Thoracic aorta (tissue), 2 donors: ENCODE results near the gene STT3B. TPM values are rescaled to one million over a fixed set of nuclear protein-coding genes. Genes with fewer than 3 reads are reported as not detected.
"Not testable (repeated sequence)": the region's sequence is repeated elsewhere in the genome, so short reads cannot be mapped to it uniquely, and the experiment has no call there.

Source experiments
- ATAC-seq: fragments of 150-250 bp; one replicate; pipeline ENCODE4 v1.8.0; 2017; ENCODE audit warnings: low read depth; ENCODE audit not compliant: insufficient number of reproducible peaks, low FRiP score
- DNase-seq: peaks from one replicate; pipeline ENCODE4 v3.0.0-alpha.2; 2020; ENCODE audit warnings: low spot score
- H3K27ac ChIP-seq, 2 donors: fragments of 200-600 bp; sonication (generic); 1 replicate in 1 of 2; 2 replicates in 1 of 2; pipeline ENCODE4 v1.5.1; 2016; ENCODE audit warnings: mild to moderate bottlenecking in 2 of 2, moderate library complexity in 2 of 2
- H3K27me3 ChIP-seq: fragments of 200-600 bp; sonication (generic); replicated peaks from 2 replicates; pipeline ENCODE4 v1.6.0; 2016; ENCODE audit warnings: mild to moderate bottlenecking; ENCODE audit not compliant: insufficient read depth
- H3K36me3 ChIP-seq: fragments of 200-600 bp; sonication (generic); one replicate; pipeline ENCODE4 v1.5.1; 2016
- H3K4me1 ChIP-seq, 2 donors: fragments of 200-600 bp; sonication (generic); 1 replicate in 1 of 2; 2 replicates in 1 of 2; pipeline versions ENCODE4 v1.5.1 to v1.6.0; 2016; ENCODE audit warnings: low read depth in 2 of 2, mild to moderate bottlenecking in 1 of 2; ENCODE audit not compliant: control insufficient read depth in 1 of 2
- H3K4me3 ChIP-seq: fragments of 200-600 bp; sonication (generic); 2 replicates; pipeline ENCODE4 v1.5.1; 2016; ENCODE audit warnings: mild to moderate bottlenecking
- H3K9me3 ChIP-seq: fragments of 200-600 bp; sonication (generic); 2 replicates; pipeline ENCODE4 v1.5.1; 2016
- total RNA-seq, 2 donors: library from RNA; depleted of rRNA; stranded (reverse); fragments of >200 nt; gene quantifications; one replicate each; pipeline versions ENCODE4 v1.1.0 to v1.2.3, GENCODE V29; 2016
- TF ChIP-seq, protein P1 (sequence below): fragments of 200-600 bp; sonication (generic); IDR thresholded peaks from one replicate; pipeline ENCODE4 v1.5.1; 2019; ENCODE audit warnings: antibody characterized with exemption

Gene STT3B
- total RNA-seq, 2 donors from 2014 or later, result 99.0 to 126 TPM

DNA sequence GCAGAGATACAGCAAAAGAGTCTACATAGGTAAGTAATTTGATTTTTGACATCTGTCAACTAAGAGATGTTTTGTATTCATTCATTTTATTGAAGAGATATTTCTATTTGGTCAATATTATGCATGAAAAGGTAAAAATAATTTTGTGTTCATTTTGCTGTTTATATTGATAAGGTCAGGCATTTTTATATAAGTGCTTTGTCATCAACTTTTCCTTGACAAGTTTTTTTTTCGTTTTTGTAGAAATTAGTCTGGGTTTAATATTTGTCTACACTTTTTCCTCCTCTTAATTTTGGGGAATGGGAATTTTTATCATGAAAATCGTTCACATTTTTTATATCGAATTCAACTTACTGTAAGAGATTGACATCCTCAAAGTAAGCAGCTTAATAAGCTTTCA, 67.7 kb downstream of the STT3B start:
- H3K36me3 ChIP-seq, result no peaks in the 10 kb centered on the region
- no peaks in the 10 kb centered on the region for H3K27me3 ChIP-seq
- H3K4me1 ChIP-seq, result no peaks in the 10 kb centered on the region
- no peaks in the 10 kb centered on the region for H3K9me3 ChIP-seq
- no peak for ATAC-seq
- H3K27ac ChIP-seq, result no peak overlapping the region
- TF ChIP-seq, protein P1, sequence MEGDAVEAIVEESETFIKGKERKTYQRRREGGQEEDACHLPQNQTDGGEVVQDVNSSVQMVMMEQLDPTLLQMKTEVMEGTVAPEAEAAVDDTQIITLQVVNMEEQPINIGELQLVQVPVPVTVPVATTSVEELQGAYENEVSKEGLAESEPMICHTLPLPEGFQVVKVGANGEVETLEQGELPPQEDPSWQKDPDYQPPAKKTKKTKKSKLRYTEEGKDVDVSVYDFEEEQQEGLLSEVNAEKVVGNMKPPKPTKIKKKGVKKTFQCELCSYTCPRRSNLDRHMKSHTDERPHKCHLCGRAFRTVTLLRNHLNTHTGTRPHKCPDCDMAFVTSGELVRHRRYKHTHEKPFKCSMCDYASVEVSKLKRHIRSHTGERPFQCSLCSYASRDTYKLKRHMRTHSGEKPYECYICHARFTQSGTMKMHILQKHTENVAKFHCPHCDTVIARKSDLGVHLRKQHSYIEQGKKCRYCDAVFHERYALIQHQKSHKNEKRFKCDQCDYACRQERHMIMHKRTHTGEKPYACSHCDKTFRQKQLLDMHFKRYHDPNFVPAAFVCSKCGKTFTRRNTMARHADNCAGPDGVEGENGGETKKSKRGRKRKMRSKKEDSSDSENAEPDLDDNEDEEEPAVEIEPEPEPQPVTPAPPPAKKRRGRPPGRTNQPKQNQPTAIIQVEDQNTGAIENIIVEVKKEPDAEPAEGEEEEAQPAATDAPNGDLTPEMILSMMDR, result no peak
- DNase-seq, result no peak
- H3K4me3 ChIP-seq, result no peak overlapping the region

- H3K27me3 ChIP-seq, H3K27ac ChIP-seq, DNase-seq, ATAC-seq, H3K4me3 ChIP-seq, H3K36me3 ChIP-seq, H3K4me1 ChIP-seq, H3K9me3 ChIP-seq: not testable (repeated sequence)
These were observed 72.6 kb downstream of the STT3B start for GRCh38 chr3:31605333-31605732.

DNA sequence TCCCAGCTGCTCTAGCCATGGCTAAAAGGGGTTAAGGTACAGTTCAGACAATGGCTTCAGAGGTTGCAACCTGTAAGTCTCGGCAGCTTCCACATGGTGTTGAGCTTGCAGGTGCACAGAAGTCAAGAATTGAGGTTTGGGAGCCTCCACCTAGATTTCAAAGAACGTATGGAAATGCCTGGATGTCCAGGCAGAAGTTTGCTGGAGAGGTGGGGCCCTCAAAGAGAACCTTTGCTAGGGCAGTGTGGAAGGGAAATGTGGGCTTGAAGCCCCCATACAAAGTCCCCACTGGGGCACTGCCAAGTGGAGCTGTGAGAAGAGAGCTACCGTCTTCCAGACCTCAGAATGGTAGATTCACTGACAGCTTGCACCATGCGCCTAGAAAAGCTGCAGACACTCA, 73.7 kb downstream of the STT3B start:
- Histone ChIP-seq H3K9me3 (no peaks in the 10 kb centered on the region), H3K4me3 (no peak overlapping the region), H3K27me3 (no peaks in the 10 kb centered on the region), H3K36me3 (no peaks in the 10 kb centered on the region), H3K27ac (no peak overlapping the region), H3K4me1 (no peaks in the 10 kb centered on the region)
- TF ChIP-seq, protein P1, result no peak
- ATAC-seq (no peak), DNase-seq (no peak)

DNA sequence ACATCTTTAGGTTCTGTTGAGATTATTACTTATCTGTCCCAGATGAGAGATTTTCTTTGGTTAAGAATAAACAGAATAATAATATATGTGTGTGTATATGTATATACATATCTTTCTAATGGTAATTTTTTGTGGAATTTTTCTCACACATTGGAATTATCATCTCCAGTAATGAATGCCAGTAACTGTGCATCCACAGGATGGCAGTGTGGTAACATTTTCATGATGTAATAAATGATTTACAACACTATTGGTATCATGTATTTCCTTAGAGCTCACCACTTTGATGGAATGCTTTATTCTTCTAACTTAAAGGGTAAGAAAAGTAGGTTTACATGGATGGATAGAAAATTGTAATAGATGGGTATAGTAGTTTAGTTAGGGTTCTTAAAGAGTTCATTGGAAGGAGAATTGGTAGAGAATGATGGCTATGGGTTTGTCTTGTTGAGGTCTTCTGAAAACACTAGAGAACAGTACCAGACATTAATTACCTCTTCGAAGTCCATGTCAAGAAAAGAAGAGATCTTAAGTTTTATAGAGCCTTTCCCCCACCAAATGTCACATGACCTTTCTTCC, 78.1 kb downstream of the STT3B start:
- Histone ChIP-seq H3K4me1 (no peaks in the 10 kb centered on the region), H3K27ac (no peak overlapping the region), H3K36me3 (no peaks in the 10 kb centered on the region), H3K27me3 (no peaks in the 10 kb centered on the region), H3K9me3 (no peaks in the 10 kb centered on the region), H3K4me3 (no peak overlapping the region)
- TF ChIP-seq, protein P1, result peak; percentile 32
- DNase-seq (no peak), ATAC-seq (no peak)

DNA sequence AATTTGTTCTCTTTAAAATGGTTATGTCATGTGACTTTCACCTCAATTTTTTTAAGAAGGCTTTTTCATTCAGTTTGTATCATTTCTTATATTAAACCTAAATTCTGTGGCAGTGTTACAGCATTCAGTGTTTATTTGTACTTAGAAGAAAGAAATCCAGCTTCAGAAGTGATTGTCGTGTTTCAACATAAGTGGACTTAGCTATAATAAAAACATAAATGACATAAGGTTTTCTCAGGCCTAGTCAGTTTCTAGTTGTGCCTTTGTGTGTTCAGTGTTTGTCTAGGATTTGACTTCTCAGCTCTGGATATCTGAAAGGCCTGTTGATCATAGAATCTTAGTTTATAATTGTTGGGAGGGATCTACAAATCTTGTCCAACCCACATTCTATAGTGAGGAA, 80.5 kb downstream of the STT3B start:
- DNase-seq (no peak), ATAC-seq (no peak)
- H3K36me3 ChIP-seq, result no peaks in the 10 kb centered on the region
- H3K27me3 ChIP-seq, result no peaks in the 10 kb centered on the region
- H3K4me1 ChIP-seq, result no peaks in the 10 kb centered on the region
- no peak overlapping the region for H3K27ac ChIP-seq
- TF ChIP-seq, protein P1, result no peak
- H3K4me3 ChIP-seq, result no peak overlapping the region
- no peaks in the 10 kb centered on the region for H3K9me3 ChIP-seq

DNA sequence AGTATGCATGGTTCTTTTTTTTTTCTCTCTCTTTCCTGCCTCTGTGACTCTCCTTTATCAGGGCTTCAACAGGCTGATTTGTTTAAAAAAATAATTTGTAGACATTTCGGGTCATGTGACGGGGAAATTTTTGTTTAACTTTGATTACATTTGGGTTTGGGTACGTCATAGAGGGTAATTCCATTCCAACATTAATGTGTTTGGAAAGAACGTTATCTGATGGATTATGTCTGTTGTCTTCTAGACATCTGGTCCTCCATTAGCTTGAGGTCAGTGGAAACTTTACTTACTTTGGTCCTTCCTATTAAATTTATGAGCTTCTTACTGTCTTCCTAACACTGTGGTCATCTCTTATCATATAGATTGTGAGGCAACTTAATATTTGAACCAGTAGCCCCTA, 80.9 kb downstream of the STT3B start:
- TF ChIP-seq, protein P1, result no peak
- H3K27ac ChIP-seq, result no peak overlapping the region
- no peaks in the 10 kb centered on the region for H3K4me1 ChIP-seq
- DNase-seq, result no peak
- H3K36me3 ChIP-seq, result no peaks in the 10 kb centered on the region
- no peaks in the 10 kb centered on the region for H3K27me3 ChIP-seq
- no peak for ATAC-seq
- no peaks in the 10 kb centered on the region for H3K9me3 ChIP-seq
- H3K4me3 ChIP-seq, result no peak overlapping the region
